Liver (tissue), 9 donors: ENCODE results near the gene LCP1. TPM values are rescaled to one million over a fixed set of nuclear protein-coding genes. Genes with fewer than 3 reads are reported as not detected.

Experiments
- DNase-seq: peaks from one replicate; pipeline ENCODE4 v3.0.0-alpha.2; 2017; ENCODE audit warnings: low spot score
- H3K27ac ChIP-seq, 2 donors: one replicate each; pipeline ENCODE4 v1.7.0; 2013; ENCODE audit warnings: inconsistent platforms in 2 of 2, low read length in 2 of 2, control low read depth in 1 of 2, low read depth in 1 of 2, mild to moderate bottlenecking in 1 of 2
- H3K27me3 ChIP-seq, 4 donors: one replicate each; pipeline versions ENCODE4 v1.6.1 to v1.7.0; 2013; ENCODE audit warnings: low read length in 3 of 4, inconsistent platforms in 1 of 4, mild to moderate bottlenecking in 1 of 4, moderate library complexity in 1 of 4; ENCODE audit not compliant: control insufficient read depth in 4 of 4, insufficient read depth in 4 of 4
- H3K36me3 ChIP-seq, 4 donors: one replicate each; pipeline versions ENCODE4 v1.6.1 to v1.7.0; 2013; ENCODE audit warnings: low read length in 3 of 4, mild to moderate bottlenecking in 3 of 4, low read depth in 1 of 4, moderate library complexity in 1 of 4; ENCODE audit not compliant: control insufficient read depth in 4 of 4, insufficient read depth in 3 of 4
- H3K4me1 ChIP-seq, 4 donors: one replicate each; pipeline versions ENCODE4 v1.6.1 to v1.7.0; 2013; ENCODE audit warnings: low read length in 3 of 4, mild to moderate bottlenecking in 3 of 4, moderate library complexity in 1 of 4; ENCODE audit not compliant: control insufficient read depth in 4 of 4, insufficient read depth in 4 of 4
- H3K4me3 ChIP-seq, 3 donors: one replicate each; pipeline versions ENCODE4 v1.6.1 to v1.7.0; 2013; ENCODE audit warnings: low read length in 3 of 3, control low read depth in 1 of 3, low read depth in 1 of 3, mild to moderate bottlenecking in 1 of 3
- H3K9ac ChIP-seq, 2 donors: one replicate each; pipeline ENCODE4 v1.7.0; 2013; ENCODE audit warnings: low read length in 2 of 2, mild to moderate bottlenecking in 2 of 2, moderate library complexity in 2 of 2, control low read depth in 1 of 2, low read depth in 1 of 2
- H3K9me3 ChIP-seq, 4 donors: one replicate each; pipeline versions ENCODE4 v1.6.1 to v1.7.0; 2013; ENCODE audit warnings: low read length in 3 of 4; ENCODE audit not compliant: control insufficient read depth in 4 of 4
- ATF3 ChIP-seq: IDR thresholded peaks from 2 replicates; pipeline ENCODE4 v1.6.1; 2016; ENCODE audit warnings: antibody characterized with exemption
- CTCF ChIP-seq: fragments of 150-350 bp; IDR thresholded peaks from 2 replicates; pipeline ENCODE4 v1.5.1; 2017; ENCODE audit warnings: improper control_type of control experiment, low read depth, low read length; ENCODE audit not compliant: missing input control
- EGR1 ChIP-seq, 2 donors: IDR thresholded peaks; 2 replicates each; pipeline ENCODE4 v1.6.1; 2016 to 2018; ENCODE audit warnings: antibody characterized with exemption in 2 of 2, low read depth in 2 of 2
- FOXA1 ChIP-seq: IDR thresholded peaks from 2 replicates; pipeline ENCODE4 v1.6.1; 2016; ENCODE audit warnings: antibody characterized with exemption
- FOXA2 ChIP-seq: IDR thresholded peaks from 2 replicates; pipeline ENCODE4 v1.6.1; 2016; ENCODE audit warnings: antibody characterized with exemption
- GABPA ChIP-seq, 2 donors: IDR thresholded peaks in 1 of 2; conservative IDR thresholded peaks in 1 of 2; 2 replicates each; pipeline ENCODE4 v1.6.1; 2016; ENCODE audit warnings: antibody characterized with exemption in 2 of 2, mild to moderate bottlenecking in 1 of 2, moderate library complexity in 1 of 2
- HNF4A ChIP-seq, 2 donors: conservative IDR thresholded peaks; 2 replicates each; pipeline ENCODE4 v1.6.1; 2016; ENCODE audit warnings: antibody characterized with exemption in 2 of 2, mild to moderate bottlenecking in 2 of 2
- HNF4G ChIP-seq: IDR thresholded peaks from 2 replicates; pipeline ENCODE4 v1.6.1; 2016; ENCODE audit warnings: antibody characterized with exemption
- JUND ChIP-seq, 2 donors: IDR thresholded peaks; 2 replicates each; pipeline ENCODE4 v1.6.1; 2016; ENCODE audit warnings: antibody characterized with exemption in 2 of 2
- MAX ChIP-seq: IDR thresholded peaks from 2 replicates; pipeline ENCODE4 v1.6.1; 2016; ENCODE audit warnings: antibody characterized with exemption
- NR2F2 ChIP-seq: IDR thresholded peaks from 2 replicates; pipeline ENCODE4 v1.6.1; 2016; ENCODE audit warnings: antibody characterized with exemption
- RAD21 ChIP-seq, 2 donors: IDR thresholded peaks; 2 replicates each; pipeline ENCODE4 v1.6.1; 2016; ENCODE audit warnings: antibody characterized with exemption in 2 of 2, mild to moderate bottlenecking in 2 of 2
- REST ChIP-seq: IDR thresholded peaks from 2 replicates; pipeline ENCODE4 v1.6.1; 2016; ENCODE audit warnings: antibody characterized with exemption, mild to moderate bottlenecking
- RXRA ChIP-seq, 2 donors: IDR thresholded peaks; 2 replicates each; pipeline ENCODE4 v1.6.1; 2017 to 2018; ENCODE audit warnings: antibody characterized with exemption in 2 of 2, mild to moderate bottlenecking in 1 of 2
- SP1 ChIP-seq: IDR thresholded peaks from 2 replicates; pipeline ENCODE4 v1.6.1; 2018; ENCODE audit warnings: antibody characterized with exemption, mild to moderate bottlenecking
- TAF1 ChIP-seq: conservative IDR thresholded peaks from 2 replicates; pipeline ENCODE4 v1.6.1; 2016; ENCODE audit warnings: antibody characterized with exemption, mild to moderate bottlenecking
- YY1 ChIP-seq: IDR thresholded peaks from 2 replicates; pipeline ENCODE4 v1.6.1; 2016; ENCODE audit warnings: antibody characterized with exemption, mild to moderate bottlenecking
- ZBTB33 ChIP-seq: IDR thresholded peaks from 2 replicates; pipeline ENCODE4 v1.6.1; 2016; ENCODE audit warnings: antibody characterized with exemption
- WGBS: extraction: QIAGEN DNeasy Blood & Tissue Kit; methylation state at CpG from one replicate; pipeline ENCODE4 v1.1.7; 2013; 5-methylcytosine and 5-hydroxymethylcytosine counted together
- polyA plus RNA-seq, 2 donors: library from polyadenylated mRNA; stranded (reverse) in 1 of 2; unstranded in 1 of 2; fragments of 200-250 nt in 1 of 2; fragments of >200 nt in 1 of 2; fragmentation: Nextera tagmentation in 1 of 2; extraction: Ambion mirVana in 1 of 2; gene quantifications; one replicate each; pipeline versions ENCODE4 v1.2.1 to v1.2.3, GENCODE V29; 2013 to 2015
- total RNA-seq, 2 donors: library from RNA; depleted of rRNA; stranded (reverse); fragments of >200 nt; gene quantifications; one replicate each; pipeline ENCODE4 v1.2.3, GENCODE V29; 2014
- donor health status: healthy.
- donor health status: healthy.
- donor health status: healthy.
- donor health status: healthy.
- donor health status: healthy.

LCP1 gene
- total and polyA plus RNA-seq, 4 donors, result 12.6 to 90.6 (median 36.0) TPM

- no peaks in the 10 kb centered on the region for H3K27me3 ChIP-seq
- no peak overlapping the region for H3K9ac ChIP-seq
- no peak overlapping the region for H3K27ac ChIP-seq
- H3K4me1 ChIP-seq, result peaks cover 2 to 9% (median 6%) of the 10 kb centered on the region in 4 donors
- no peaks in the 10 kb centered on the region for H3K9me3 ChIP-seq
- H3K4me3 ChIP-seq, result no peak overlapping the region
- peaks cover 0 to 29% (median 12%) of the 10 kb centered on the region in 4 donors for H3K36me3 ChIP-seq
- TF ChIP-seq JUND (IDR thresholded peaks at IDR 0.05) (no peak), RAD21 (IDR thresholded peaks at IDR 0.05) (no peak), ATF3 (no peak), NR2F2 (no peak), RXRA (IDR thresholded peaks at IDR 0.05) (no peak), EGR1 (IDR thresholded peaks at IDR 0.05; ENCODE audit: low read depth in 2 of 2) (no peak), HNF4A (conservative IDR thresholded peaks at IDR 0.05) (no peak), YY1 (no peak), FOXA2 (no peak), GABPA (IDR thresholded peaks at IDR 0.05 in 1 of 2, conservative IDR thresholded peaks at IDR 0.05 in 1 of 2) (no peak), ZBTB33 (no peak), SP1 (no peak), FOXA1 (no peak), REST (no peak), MAX (no peak), TAF1 (no peak), CTCF (no peak), HNF4G (no peak)
- DNase-seq, result no peak
- WGBS, result 96% methylated on average over 3 of the region's 3 CpGs
Observed at GRCh38 chr13:46132109-46132508, 49.9 kb downstream of the LCP1 start.
